WTC11 (cell line): ENCODE results near the gene F10. TPM values are rescaled to one million over a fixed set of nuclear protein-coding genes. Genes with fewer than 3 reads are reported as not detected.

Experiments used
- ATAC-seq: fragments of 200-7000 bp; cut with Tn5 transposase; 2 replicates; pipeline ENCODE4 v1.10.0; 2021; ENCODE audit warnings: mild to moderate bottlenecking, moderate library complexity
- Bru-seq: library from RNA; stranded (reverse); fragments of 400-500 nt; gene quantifications from one replicate; lab custom pipeline; 2021; lab: Mats Ljungman, UMichigan
- CTCF ChIA-PET: fragments of 300-600 bp; sonication (Branson Sonifier 250); formaldehyde crosslinking; loops from one replicate; lab custom pipeline; 2021; ENCODE audit warnings: antibody characterized with exemption; lab: Charles Lee
- POLR2A ChIA-PET: fragments of 350-600 bp; sonication (Branson Sonifier 250); formaldehyde crosslinking; loops from one replicate; lab custom pipeline; 2021; ENCODE audit warnings: antibody characterized with exemption; lab: Charles Lee
- DNase-seq: peaks from one replicate; pipeline ENCODE4 v3.0.0; 2021; ENCODE audit warnings: low spot score
- H3K27ac Mint-ChIP-seq: 2 replicates; pipeline ENCODE4 v1.8.0; 2021; ENCODE audit warnings: mixed read lengths
- H3K27me3 Mint-ChIP-seq: 2 replicates; pipeline ENCODE4 v1.8.0; 2021; ENCODE audit warnings: low read depth, mild to moderate bottlenecking, moderate library complexity, mixed read lengths
- H3K36me3 Mint-ChIP-seq: 2 replicates; pipeline ENCODE4 v1.8.0; 2021; ENCODE audit warnings: mixed read lengths
- H3K4me1 Mint-ChIP-seq: 2 replicates; pipeline ENCODE4 v1.8.0; 2022; ENCODE audit warnings: mixed read lengths
- H3K4me3 Mint-ChIP-seq: 2 replicates; pipeline ENCODE4 v1.8.0; 2021; ENCODE audit warnings: mild to moderate bottlenecking, moderate library complexity, mixed read lengths
- H3K9me3 Mint-ChIP-seq: 2 replicates; pipeline ENCODE4 v1.8.0; 2021; ENCODE audit warnings: mixed read lengths
- CBFB ChIP-seq: sonication (generic); formaldehyde crosslinking; IDR thresholded peaks from 2 replicates; pipeline ENCODE4 v1.8.1; 2022; ENCODE audit warnings: mild to moderate bottlenecking, low read depth, missing genetic modification reagents
- CREB1 ChIP-seq: sonication (generic); formaldehyde crosslinking; IDR thresholded peaks from 2 replicates; pipeline ENCODE4 v1.8.0; 2023; ENCODE audit warnings: mild to moderate bottlenecking, missing genetic modification reagents
- ELF4 ChIP-seq: sonication (generic); formaldehyde crosslinking; IDR thresholded peaks from 2 replicates; pipeline ENCODE4 v1.8.1; 2022; ENCODE audit warnings: low read depth, mild to moderate bottlenecking, moderate library complexity, missing genetic modification reagents
- GABPB1 ChIP-seq: sonication (generic); formaldehyde crosslinking; IDR thresholded peaks from 2 replicates; pipeline ENCODE4 v1.8.1; 2023; ENCODE audit warnings: mild to moderate bottlenecking, missing genetic modification reagents
- GTF2I ChIP-seq: fragments of 250-450 bp; sonication (Bioruptor Pico); conservative IDR thresholded peaks from 2 replicates; pipeline ENCODE4 v1.4.0; 2021; ENCODE audit warnings: mild to moderate bottlenecking
- HMGA2 ChIP-seq: fragments of 250-450 bp; sonication (Bioruptor Pico); IDR thresholded peaks from 2 replicates; pipeline ENCODE4 v1.4.0; 2021; ENCODE audit warnings: mild to moderate bottlenecking, moderate library complexity
- JUN ChIP-seq: sonication (generic); formaldehyde crosslinking; IDR thresholded peaks from 2 replicates; pipeline ENCODE4 v1.8.0; 2023; ENCODE audit warnings: mild to moderate bottlenecking, missing genetic modification reagents
- NFATC4 ChIP-seq: fragments of 250-450 bp; sonication (Bioruptor Pico); IDR thresholded peaks from 2 replicates; pipeline ENCODE4 v1.9.0; 2021; ENCODE audit warnings: mild to moderate bottlenecking
- NR3C1 ChIP-seq: sonication (generic); formaldehyde crosslinking; conservative IDR thresholded peaks from 2 replicates; pipeline ENCODE4 v1.8.1; 2023; ENCODE audit warnings: low read depth, mild to moderate bottlenecking, missing genetic modification reagents
- RELA ChIP-seq: sonication (generic); formaldehyde crosslinking; IDR thresholded peaks from 2 replicates; pipeline ENCODE4 v1.8.1; 2022; ENCODE audit warnings: missing genetic modification reagents, mild to moderate bottlenecking, borderline replicate concordance
- TCF7 ChIP-seq: sonication (generic); formaldehyde crosslinking; IDR thresholded peaks from 2 replicates; pipeline ENCODE4 v1.8.0; 2022; ENCODE audit warnings: mild to moderate bottlenecking, low read depth, missing genetic modification reagents, moderate library complexity
- TEAD1 ChIP-seq: sonication (generic); formaldehyde crosslinking; IDR thresholded peaks from 2 replicates; pipeline ENCODE4 v1.8.0; 2022; ENCODE audit warnings: mild to moderate bottlenecking, missing genetic modification reagents
- ZBTB21 ChIP-seq: sonication (generic); formaldehyde crosslinking; IDR thresholded peaks from 2 replicates; pipeline ENCODE4 v1.8.1; 2023; ENCODE audit warnings: mild to moderate bottlenecking, missing genetic modification reagents, borderline replicate concordance
- ZNF263 ChIP-seq: sonication (generic); formaldehyde crosslinking; IDR thresholded peaks from 2 replicates; pipeline ENCODE4 v1.8.1; 2022; ENCODE audit warnings: low read depth, mild to moderate bottlenecking, moderate library complexity, missing genetic modification reagents
- ZNF416 ChIP-seq: fragments of 250-450 bp; sonication (Bioruptor Pico); IDR thresholded peaks from 2 replicates; pipeline ENCODE4 v1.9.0; 2021; ENCODE audit warnings: mild to moderate bottlenecking, inconsistent platforms
- ZNF423 ChIP-seq: fragments of 250-450 bp; sonication (Bioruptor Pico); IDR thresholded peaks from 2 replicates; pipeline ENCODE4 v2.1.2; 2022; ENCODE audit warnings: mild to moderate bottlenecking, moderate library complexity
- long read RNA-seq, 3 experiments: library from RNA in 1 of 3; library from capped mRNA in 1 of 3; library from polyadenylated mRNA in 1 of 3; unstranded in 2 of 3; stranded (forward) in 1 of 3; transcript quantifications; one replicate each; pipeline ENCODE4 v2.0.0, GENCODE V29; 2021
- total RNA-seq: library from RNA; stranded (reverse); gene quantifications from 3 replicates; pipeline ENCODE4 v1.2.3, GENCODE V29; 2021
- TF ChIP-seq, protein P1 (sequence below): sonication (generic); formaldehyde crosslinking; IDR thresholded peaks from 2 replicates; pipeline ENCODE4 v1.8.1; 2022; ENCODE audit warnings: low read depth, missing genetic modification reagents, borderline replicate concordance
- TF ChIP-seq, protein P2 (sequence below): fragments of 250-450 bp; sonication (Bioruptor Pico); IDR thresholded peaks from 2 replicates; pipeline ENCODE4 v1.9.0; 2021; ENCODE audit warnings: mild to moderate bottlenecking
- TF ChIP-seq, protein P3 (sequence below): fragments of 250-450 bp; sonication (Bioruptor Pico); IDR thresholded peaks from 2 replicates; pipeline ENCODE4 v1.9.0; 2021; ENCODE audit warnings: moderate library complexity, mild to moderate bottlenecking, inconsistent platforms, borderline replicate concordance
- TF ChIP-seq, protein P4 (sequence below): fragments of 250-450 bp; sonication (Bioruptor Pico); IDR thresholded peaks from 2 replicates; pipeline ENCODE4 v1.9.0; 2021; ENCODE audit warnings: mild to moderate bottlenecking, borderline replicate concordance
- TF ChIP-seq, protein P5 (sequence below): fragments of 250-450 bp; sonication (Bioruptor Pico); conservative IDR thresholded peaks from 2 replicates; pipeline ENCODE4 v1.9.0; 2021; ENCODE audit warnings: mild to moderate bottlenecking

F10 gene
- total RNA-seq, result 0.87 to 2.8 TPM (median 2.6 TPM) in 3 replicates
- percentile 24 among the genes with signal in this experiment for Bru-seq, nascent RNA
- long read RNA-seq, experiment 1, partial matches to known transcripts, result 1 of 8 reads
- long read RNA-seq, experiment 1, other reads (novel, unspliced or antisense), result 4 of 8 reads
- long read RNA-seq, experiment 2, partial matches to known transcripts, result 2 of 8 reads
- long read RNA-seq, experiment 2, other reads (novel, unspliced or antisense), result 3 of 8 reads
- long read RNA-seq, experiment 3, partial matches to known transcripts, result 0 of 3 reads
- long read RNA-seq, experiment 3, other reads (novel, unspliced or antisense), result 1 of 3 reads

DNA sequence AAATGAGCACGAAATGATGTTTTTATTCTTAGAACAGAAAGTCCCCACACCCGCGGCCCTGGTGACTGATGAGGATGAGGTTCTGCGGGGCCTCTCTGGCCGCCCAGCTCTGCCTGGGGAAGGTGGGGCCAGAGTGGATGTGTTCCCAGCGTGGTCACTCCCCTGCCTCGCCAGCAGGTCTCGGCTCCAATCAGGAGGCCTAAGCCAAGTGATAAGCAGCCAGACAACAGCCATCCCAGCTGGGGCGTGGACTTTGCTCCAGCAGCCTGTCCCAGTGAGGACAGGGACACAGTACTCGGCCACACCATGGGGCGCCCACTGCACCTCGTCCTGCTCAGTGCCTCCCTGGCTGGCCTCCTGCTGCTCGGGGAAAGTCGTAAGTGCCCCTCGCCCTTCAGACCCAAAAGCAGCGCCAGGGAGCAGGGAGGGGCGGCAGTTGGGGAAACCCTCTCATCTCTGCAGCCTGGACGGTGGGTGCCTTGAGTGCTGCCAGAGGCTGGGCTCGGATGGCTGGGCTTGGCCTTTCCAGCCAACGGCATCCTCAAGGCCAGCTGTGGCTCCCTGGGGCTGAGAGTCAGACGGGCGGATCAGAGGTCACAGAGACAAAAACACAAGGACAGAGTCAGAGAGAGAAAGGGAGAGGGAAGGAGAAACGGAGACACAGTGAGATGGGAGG, at the start of gene F10:
F10 (plus strand) TSS at position 250 of the 676 bp plus-strand sequence; CDS start at position 307, 57 bp downstream.
- no peaks in the 10 kb centered on the region for H3K9me3 Mint-ChIP-seq
- H3K4me1 Mint-ChIP-seq, result peaks cover 9% of the 10 kb centered on the region
- H3K4me3 Mint-ChIP-seq, result no peak within 1 kb of the TSS; the same call in 1 of the 2 replicates
- ATAC-seq (peak; percentile 96), DNase-seq (peak; percentile 54)
- CTCF ChIA-PET, result interaction anchor here (0.7 to 2.8 kb wide), 7 partner anchors 9 to 116 kb away, joined by 3 to 14 read pairs (median 4); no protein-coding TSS in a partner anchor
- no peak for TF ChIP-seq ZNF416 (CRISPR knock-in tag)
- TF ChIP-seq, protein P1, sequence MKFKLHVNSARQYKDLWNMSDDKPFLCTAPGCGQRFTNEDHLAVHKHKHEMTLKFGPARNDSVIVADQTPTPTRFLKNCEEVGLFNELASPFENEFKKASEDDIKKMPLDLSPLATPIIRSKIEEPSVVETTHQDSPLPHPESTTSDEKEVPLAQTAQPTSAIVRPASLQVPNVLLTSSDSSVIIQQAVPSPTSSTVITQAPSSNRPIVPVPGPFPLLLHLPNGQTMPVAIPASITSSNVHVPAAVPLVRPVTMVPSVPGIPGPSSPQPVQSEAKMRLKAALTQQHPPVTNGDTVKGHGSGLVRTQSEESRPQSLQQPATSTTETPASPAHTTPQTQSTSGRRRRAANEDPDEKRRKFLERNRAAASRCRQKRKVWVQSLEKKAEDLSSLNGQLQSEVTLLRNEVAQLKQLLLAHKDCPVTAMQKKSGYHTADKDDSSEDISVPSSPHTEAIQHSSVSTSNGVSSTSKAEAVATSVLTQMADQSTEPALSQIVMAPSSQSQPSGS, result no peak
- no peak for TF ChIP-seq TCF7
- TF ChIP-seq CREB1 (CRISPR knock-in tag), result no peak
- no peak for TF ChIP-seq GTF2I (CRISPR knock-in tag)
- peak; percentile 14; the same call in 1 of the 2 replicates for TF ChIP-seq ZNF423 (CRISPR knock-in tag)
- 0 out of 2 replicates have a peak, but pooled peaks have one; percentile 38 for TF ChIP-seq GABPB1 (CRISPR knock-in tag)
- no peaks in the 10 kb centered on the region for H3K36me3 Mint-ChIP-seq
- POLR2A ChIA-PET, result no interaction called here
- no peaks in the 10 kb centered on the region; the same call in 1 of the 2 replicates for H3K27me3 Mint-ChIP-seq
- H3K27ac Mint-ChIP-seq, result no peak within 1 kb of the TSS

DNA sequence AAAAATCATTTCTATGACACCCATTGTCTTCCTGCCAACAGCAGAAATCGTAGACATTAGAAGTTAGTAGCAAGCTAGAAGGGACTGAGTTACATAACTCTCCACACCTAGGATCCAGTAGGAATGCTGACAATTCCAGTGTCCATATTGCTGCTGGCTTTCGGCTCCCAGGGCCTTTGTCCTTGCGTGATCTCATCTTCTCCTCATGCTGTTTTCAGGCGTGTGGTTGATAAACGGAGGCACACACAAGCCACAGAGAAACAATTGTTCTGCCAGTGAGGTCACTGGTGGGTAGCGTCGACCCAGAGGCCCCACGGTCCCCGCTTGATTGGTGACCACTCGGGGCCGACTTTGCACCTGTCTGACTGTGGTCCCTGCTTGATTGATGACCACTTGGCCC, 48.7 kb upstream of the F10 start:
- ATAC-seq (no peak), DNase-seq (no peak)
- Mint-ChIP-seq H3K4me3 (no peak overlapping the region), H3K36me3 (0 out of 2 replicates have a peak, but pooled peaks cover 5% of the 10 kb centered on the region), H3K27me3 (no peaks in the 10 kb centered on the region), H3K27ac (no peak overlapping the region), H3K9me3 (no peaks in the 10 kb centered on the region), H3K4me1 (peaks cover 4% of the 10 kb centered on the region; the same call in 1 of the 2 replicates)
- POLR2A ChIA-PET, result no interaction called here
- TF ChIP-seq HMGA2 (CRISPR knock-in tag) (no peak), ZNF423 (CRISPR knock-in tag) (no peak), ZNF263 (no peak), NR3C1 (CRISPR knock-in tag) (no peak), ZBTB21 (CRISPR knock-in tag) (no peak), ELF4 (CRISPR knock-in tag) (no peak), TCF7 (no peak), JUN (no peak)
- TF ChIP-seq, protein P2, sequence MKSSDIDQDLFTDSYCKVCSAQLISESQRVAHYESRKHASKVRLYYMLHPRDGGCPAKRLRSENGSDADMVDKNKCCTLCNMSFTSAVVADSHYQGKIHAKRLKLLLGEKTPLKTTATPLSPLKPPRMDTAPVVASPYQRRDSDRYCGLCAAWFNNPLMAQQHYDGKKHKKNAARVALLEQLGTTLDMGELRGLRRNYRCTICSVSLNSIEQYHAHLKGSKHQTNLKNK (CRISPR knock-in tag), result no peak
- CTCF ChIA-PET, result interaction anchor here (0.7 kb wide), 1 partner anchor 12 kb away, joined by 3 read pairs; no protein-coding TSS in a partner anchor

DNA sequence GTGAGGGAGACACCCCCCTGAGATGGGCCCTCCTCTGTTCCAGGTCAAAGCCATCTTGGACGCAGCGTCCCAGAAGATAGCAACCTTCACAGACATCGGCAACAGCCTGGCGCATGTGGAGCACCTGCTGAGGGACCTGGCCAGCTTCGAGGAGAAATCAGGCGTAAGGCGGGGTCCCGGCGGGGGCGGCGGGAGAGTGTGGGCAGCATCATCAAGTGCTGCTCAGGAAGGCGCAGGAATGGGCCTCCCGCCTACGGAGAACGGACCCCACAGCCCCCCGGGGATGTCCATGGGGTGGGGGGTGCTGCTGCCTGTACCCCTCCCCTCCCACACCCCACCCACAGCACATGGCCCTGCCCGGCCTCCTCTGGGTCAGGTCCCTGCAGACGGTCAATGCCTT, 48.2 kb upstream of the F10 start:
- no peaks in the 10 kb centered on the region for H3K9me3 Mint-ChIP-seq
- ChIA-PET CTCF (interaction anchor here (3.4 kb wide), 1 partner anchor 11 kb away, joined by 17 read pairs; no protein-coding TSS in a partner anchor), POLR2A (no interaction called here)
- H3K27me3 Mint-ChIP-seq, result no peaks in the 10 kb centered on the region
- DNase-seq (no peak), ATAC-seq (no peak)
- H3K36me3 Mint-ChIP-seq, result 0 out of 2 replicates have a peak, but pooled peaks cover 5% of the 10 kb centered on the region
- no peak overlapping the region for H3K4me3 Mint-ChIP-seq
- peak overlapping the region; percentile 19; the same call in 1 of the 2 replicates for H3K27ac Mint-ChIP-seq
- peaks cover 4% of the 10 kb centered on the region; the same call in 1 of the 2 replicates for H3K4me1 Mint-ChIP-seq
- no peak for TF ChIP-seq TEAD1 (CRISPR knock-in tag)
- TF ChIP-seq, protein P3, sequence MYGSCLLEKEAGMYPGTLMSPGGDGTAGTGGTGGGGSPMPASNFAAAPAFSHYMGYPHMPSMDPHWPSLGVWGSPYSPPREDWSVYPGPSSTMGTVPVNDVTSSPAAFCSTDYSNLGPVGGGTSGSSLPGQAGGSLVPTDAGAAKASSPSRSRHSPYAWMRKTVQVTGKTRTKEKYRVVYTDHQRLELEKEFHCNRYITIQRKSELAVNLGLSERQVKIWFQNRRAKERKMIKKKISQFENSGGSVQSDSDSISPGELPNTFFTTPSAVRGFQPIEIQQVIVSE (CRISPR knock-in tag), result no peak
- no peak for TF ChIP-seq NFATC4 (CRISPR knock-in tag)
- TF ChIP-seq, protein P4, sequence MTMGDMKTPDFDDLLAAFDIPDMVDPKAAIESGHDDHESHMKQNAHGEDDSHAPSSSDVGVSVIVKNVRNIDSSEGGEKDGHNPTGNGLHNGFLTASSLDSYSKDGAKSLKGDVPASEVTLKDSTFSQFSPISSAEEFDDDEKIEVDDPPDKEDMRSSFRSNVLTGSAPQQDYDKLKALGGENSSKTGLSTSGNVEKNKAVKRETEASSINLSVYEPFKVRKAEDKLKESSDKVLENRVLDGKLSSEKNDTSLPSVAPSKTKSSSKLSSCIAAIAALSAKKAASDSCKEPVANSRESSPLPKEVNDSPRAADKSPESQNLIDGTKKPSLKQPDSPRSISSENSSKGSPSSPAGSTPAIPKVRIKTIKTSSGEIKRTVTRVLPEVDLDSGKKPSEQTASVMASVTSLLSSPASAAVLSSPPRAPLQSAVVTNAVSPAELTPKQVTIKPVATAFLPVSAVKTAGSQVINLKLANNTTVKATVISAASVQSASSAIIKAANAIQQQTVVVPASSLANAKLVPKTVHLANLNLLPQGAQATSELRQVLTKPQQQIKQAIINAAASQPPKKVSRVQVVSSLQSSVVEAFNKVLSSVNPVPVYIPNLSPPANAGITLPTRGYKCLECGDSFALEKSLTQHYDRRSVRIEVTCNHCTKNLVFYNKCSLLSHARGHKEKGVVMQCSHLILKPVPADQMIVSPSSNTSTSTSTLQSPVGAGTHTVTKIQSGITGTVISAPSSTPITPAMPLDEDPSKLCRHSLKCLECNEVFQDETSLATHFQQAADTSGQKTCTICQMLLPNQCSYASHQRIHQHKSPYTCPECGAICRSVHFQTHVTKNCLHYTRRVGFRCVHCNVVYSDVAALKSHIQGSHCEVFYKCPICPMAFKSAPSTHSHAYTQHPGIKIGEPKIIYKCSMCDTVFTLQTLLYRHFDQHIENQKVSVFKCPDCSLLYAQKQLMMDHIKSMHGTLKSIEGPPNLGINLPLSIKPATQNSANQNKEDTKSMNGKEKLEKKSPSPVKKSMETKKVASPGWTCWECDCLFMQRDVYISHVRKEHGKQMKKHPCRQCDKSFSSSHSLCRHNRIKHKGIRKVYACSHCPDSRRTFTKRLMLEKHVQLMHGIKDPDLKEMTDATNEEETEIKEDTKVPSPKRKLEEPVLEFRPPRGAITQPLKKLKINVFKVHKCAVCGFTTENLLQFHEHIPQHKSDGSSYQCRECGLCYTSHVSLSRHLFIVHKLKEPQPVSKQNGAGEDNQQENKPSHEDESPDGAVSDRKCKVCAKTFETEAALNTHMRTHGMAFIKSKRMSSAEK (CRISPR knock-in tag), result no peak
- no peak for TF ChIP-seq CBFB (CRISPR knock-in tag)
- no peak for TF ChIP-seq RELA (CRISPR knock-in tag)
- TF ChIP-seq ZBTB21 (CRISPR knock-in tag), result no peak
- TF ChIP-seq, protein P5, sequence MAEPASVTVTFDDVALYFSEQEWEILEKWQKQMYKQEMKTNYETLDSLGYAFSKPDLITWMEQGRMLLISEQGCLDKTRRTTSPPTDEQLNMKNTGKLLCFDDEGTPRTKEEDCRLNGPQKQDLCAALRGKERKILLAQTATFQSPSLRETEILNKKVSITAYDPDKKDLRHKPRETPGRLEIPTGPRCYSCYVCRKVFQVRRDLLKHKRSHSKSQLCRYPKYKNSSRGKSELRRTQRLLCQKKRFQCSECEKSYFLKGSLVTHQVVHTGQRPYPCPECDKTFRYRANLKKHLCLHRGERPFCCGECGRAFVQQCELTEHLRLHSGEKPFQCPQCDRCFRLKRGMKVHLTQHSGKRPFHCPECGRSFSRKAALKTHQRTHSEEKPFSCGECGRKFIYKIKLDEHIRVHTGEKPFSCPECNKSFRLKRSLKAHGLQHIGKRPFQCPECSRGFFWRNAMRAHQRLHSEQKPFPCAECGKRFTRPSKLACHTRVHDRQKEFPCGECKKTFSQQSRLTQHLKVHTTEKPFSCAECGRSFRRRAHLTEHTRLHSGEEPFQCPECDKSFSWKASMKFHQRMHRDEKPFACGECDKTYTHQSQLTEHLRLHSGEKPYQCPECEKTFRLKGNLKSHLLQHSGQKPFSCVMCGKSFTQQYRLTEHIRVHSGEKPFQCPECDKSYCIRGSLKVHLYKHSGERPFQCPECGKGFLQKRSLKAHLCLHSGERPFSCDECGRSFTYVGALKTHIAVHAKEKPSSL (CRISPR knock-in tag), result no peak
- no peak for TF ChIP-seq ZNF416 (CRISPR knock-in tag)
